Measurements from ENCODE around the gene TNMD. TPM values are rescaled to one million over a fixed set of nuclear protein-coding genes. Genes with fewer than 3 reads are reported as not detected.

Gene TNMD
- total RNA-seq, 2 experiments from 2014 or later, result not detected

- CTCF ChIA-PET, result no interaction called here
- POLR2A ChIA-PET, result no interaction called here
Measured at GRCh38 chrX:100643956-100644860, 59.5 kb downstream of the TNMD start, which contains the start of gene SRPX2. Gene SRPX2 (plus strand): TSS chrX:100644199. CDS start chrX:100646323, 2,124 bp downstream.

DNA sequence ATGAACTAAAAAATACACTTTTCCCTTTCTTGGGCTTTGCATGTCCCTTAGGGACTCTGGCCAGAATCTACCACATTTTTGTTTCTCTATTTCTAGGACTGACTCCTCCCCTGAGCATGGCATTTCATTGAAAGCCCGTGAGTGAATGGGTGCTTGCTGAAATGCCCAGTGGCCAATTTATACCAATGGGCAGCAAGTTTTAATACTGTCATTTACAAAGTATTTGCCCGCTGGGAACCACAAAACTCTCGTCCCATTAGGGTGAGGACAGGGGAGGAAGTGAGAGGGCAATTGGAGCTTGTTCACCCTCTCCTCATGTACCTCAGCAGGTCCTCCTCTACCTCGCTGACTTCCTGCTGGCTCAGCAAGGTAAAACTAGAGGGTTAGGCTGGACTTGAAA is 60.4 kb downstream of the TNMD start:
- ChIA-PET POLR2A (no interaction called here), CTCF (no interaction called here)

- CTCF ChIA-PET, result no interaction called here
- POLR2A ChIA-PET, result no interaction called here
Measured at GRCh38 chrX:100647095-100647494, 62.4 kb downstream of the TNMD start.

- CTCF ChIA-PET, result no interaction called here
- POLR2A ChIA-PET, result no interaction called here
Measured at GRCh38 chrX:100647739-100648138, 63.0 kb downstream of the TNMD start.

- ChIA-PET POLR2A (no interaction called here), CTCF (no interaction called here)
Measured at GRCh38 chrX:100648458-100649417, 64.0 kb downstream of the TNMD start.

Other genes starting within 250 kb of the TNMD start
- gene PCDH19, start 174.7 kb upstream of the TNMD start, total RNA-seq, result not detected
- gene TSPAN6, start 51.9 kb downstream of the TNMD start, total RNA-seq, result under 1 TPM; 0.19 to 0.36 TPM
- gene SRPX2, start 59.3 kb downstream of the TNMD start, total RNA-seq, result not detected
- not detected for gene SYTL4, start 147.2 kb downstream of the TNMD start, total RNA-seq
- gene CSTF2, start 235.5 kb downstream of the TNMD start, total RNA-seq, result 10 to 100 TPM; 53.9 to 60.2 TPM

Measured in activated CD8-positive, alpha-beta memory T cell treated with anti-CD3 and anti-CD28 coated beads for 36 hours (primary cell).